Neural cell (in vitro differentiated cells): ENCODE measurements around the gene IRF2BP2. TPM values are rescaled to one million over a fixed set of nuclear protein-coding genes. Genes with fewer than 3 reads are reported as not detected.

Experiments
- H2AFZ ChIP-seq: fragments of 200-600, 300-800 bp; sonication (generic), shearing (Covaris generic); 2 replicates; pipeline ENCODE4 v1.6.0; 2014; ENCODE audit warnings: low read depth, mild to moderate bottlenecking, antibody characterized with exemption, low read length, moderate library complexity
- H3F3A ChIP-seq: fragments of 200-600 bp; shearing (Covaris generic); 2 replicates; pipeline ENCODE4 v1.6.1; 2016; ENCODE audit warnings: mild to moderate bottlenecking, moderate library complexity, mixed read lengths, antibody characterized with exemption, low read length; ENCODE audit not compliant: insufficient read depth, poor library complexity, severe bottlenecking
- H3K27ac ChIP-seq: fragments of 200-600, 300-800 bp; sonication (generic), shearing (Covaris generic); 2 replicates; pipeline ENCODE4 v1.5.1; 2014; ENCODE audit warnings: mild to moderate bottlenecking, low read length, moderate library complexity
- H3K27me3 ChIP-seq: fragments of 300-800, 200-600 bp; sonication (generic), shearing (Covaris generic); 2 replicates; pipeline ENCODE4 v1.6.0; 2014; ENCODE audit warnings: mild to moderate bottlenecking, low read depth, low read length, moderate library complexity; ENCODE audit not compliant: insufficient read depth
- H3K36me3 ChIP-seq: fragments of 300-800, 200-600 bp; sonication (generic), shearing (Covaris generic); 2 replicates; pipeline ENCODE4 v1.5.1; 2014; ENCODE audit warnings: mild to moderate bottlenecking, antibody characterized with exemption, low read length, moderate library complexity; ENCODE audit not compliant: insufficient read depth
- H3K4me2 ChIP-seq: fragments of 300-800, 200-600 bp; sonication (generic), shearing (Covaris generic); 2 replicates; pipeline ENCODE4 v1.6.0; 2014; ENCODE audit warnings: mild to moderate bottlenecking, low read length
- H3K4me3 ChIP-seq: fragments of 300-800, 200-600 bp; sonication (generic), shearing (Covaris generic); 2 replicates; pipeline ENCODE4 v1.5.1; 2014; ENCODE audit warnings: mild to moderate bottlenecking, low read length, moderate library complexity
- H3K79me2 ChIP-seq: fragments of 200-600 bp; shearing (Covaris generic); replicated peaks from 2 replicates; pipeline ENCODE4 v1.6.0; 2014; ENCODE audit warnings: mild to moderate bottlenecking, low read length, moderate library complexity; ENCODE audit not compliant: insufficient read depth
- H3K9ac ChIP-seq: fragments of 300-800, 200-600 bp; sonication (generic), shearing (Covaris generic); 2 replicates; pipeline ENCODE4 v1.6.1; 2016; ENCODE audit warnings: mild to moderate bottlenecking, low read length, mixed read lengths
- H3K9me2 ChIP-seq: fragments of 200-600 bp; shearing (Covaris generic); 2 replicates; pipeline ENCODE4 v1.6.1; 2016; ENCODE audit warnings: mild to moderate bottlenecking, low read length, mixed read lengths; ENCODE audit not compliant: insufficient read depth
- H3K9me3 ChIP-seq: fragments of 200-600, 300-800 bp; sonication (generic), shearing (Covaris generic); 2 replicates; pipeline ENCODE4 v1.6.1; 2016; ENCODE audit warnings: mild to moderate bottlenecking, mixed run types, low read length, moderate library complexity, mixed read lengths
- H4K20me1 ChIP-seq: fragments of 200-600 bp; shearing (Covaris generic); 2 replicates; pipeline ENCODE4 v1.6.1; 2016; ENCODE audit warnings: mild to moderate bottlenecking, mixed run types; ENCODE audit not compliant: insufficient read depth
- CTCF ChIP-seq: fragments of 450-650 bp; IDR thresholded peaks from 2 replicates; pipeline ENCODE4 v1.5.1; 2014; ENCODE audit warnings: antibody characterized with exemption, mild to moderate bottlenecking, moderate library complexity; ENCODE audit not compliant: poor library complexity, severe bottlenecking
- EP300 ChIP-seq: fragments of 450-650 bp; conservative IDR thresholded peaks from 2 replicates; pipeline ENCODE4 v1.6.1; 2014; ENCODE audit warnings: antibody characterized with exemption, mild to moderate bottlenecking, moderate library complexity; ENCODE audit not compliant: poor library complexity, severe bottlenecking
- EZH2 ChIP-seq: fragments of 200-600, 300-800 bp; shearing (Covaris generic), sonication (generic); IDR thresholded peaks from 2 replicates; pipeline ENCODE4 v1.6.1; 2014; ENCODE audit warnings: antibody characterized with exemption, low read length, borderline replicate concordance, mild to moderate bottlenecking; ENCODE audit not compliant: insufficient read depth, poor library complexity, severe bottlenecking
- MXI1 ChIP-seq: fragments of 450-650 bp; conservative IDR thresholded peaks from 2 replicates; pipeline ENCODE4 v1.6.1; 2014; ENCODE audit warnings: antibody characterized with exemption, mild to moderate bottlenecking; ENCODE audit not compliant: poor library complexity, severe bottlenecking
- POLR2AphosphoS5 ChIP-seq: IDR thresholded peaks from 2 replicates; pipeline ENCODE4 v1.6.1; 2012
- RAD21 ChIP-seq: fragments of 450-650 bp; conservative IDR thresholded peaks from 2 replicates; pipeline ENCODE4 v1.6.1; 2014; ENCODE audit warnings: antibody characterized with exemption, mild to moderate bottlenecking, moderate library complexity
- REST ChIP-seq: IDR thresholded peaks from 2 replicates; pipeline ENCODE4 v1.6.1; 2012; ENCODE audit warnings: borderline replicate concordance
- SMC3 ChIP-seq: fragments of 450-650 bp; conservative IDR thresholded peaks from 2 replicates; pipeline ENCODE4 v1.6.1; 2014; ENCODE audit warnings: antibody characterized with exemption, mild to moderate bottlenecking, moderate library complexity; ENCODE audit not compliant: poor library complexity
- TAF1 ChIP-seq: IDR thresholded peaks from 2 replicates; pipeline ENCODE4 v1.6.1; 2012; ENCODE audit warnings: low read depth
- polyA plus RNA-seq: library from polyadenylated mRNA; depleted of rRNA; stranded (reverse); fragments of >200 nt; gene quantifications from 2 replicates; pipeline ENCODE4 v1.2.3, GENCODE V29; 2014

Gene IRF2BP2
- polyA plus RNA-seq, 1 donor from 2014 or later = 56.9 TPM

- no peaks in the 10 kb centered on the region for H3F3A ChIP-seq
- H3K9me3 ChIP-seq = no peaks in the 10 kb centered on the region
- H3K27ac ChIP-seq = no peak overlapping the region
- H3K4me2 ChIP-seq = no peak overlapping the region
- TF ChIP-seq POLR2AphosphoS5 = no peak
- no peak for TF ChIP-seq CTCF
- no peak for TF ChIP-seq EZH2
- no peak for TF ChIP-seq RAD21
- no peak for TF ChIP-seq REST
- no peak for TF ChIP-seq EP300
- no peak for TF ChIP-seq TAF1
- no peak for TF ChIP-seq MXI1
- TF ChIP-seq SMC3 = no peak
- H3K9me2 ChIP-seq = no peaks in the 10 kb centered on the region
- no peaks in the 10 kb centered on the region for H3K79me2 ChIP-seq
- no peak overlapping the region for H2AFZ ChIP-seq
- no peaks in the 10 kb centered on the region for H4K20me1 ChIP-seq
- no peaks in the 10 kb centered on the region for H3K27me3 ChIP-seq
- H3K4me3 ChIP-seq = no peak overlapping the region
- no peaks in the 10 kb centered on the region for H3K36me3 ChIP-seq
- H3K9ac ChIP-seq = no peak overlapping the region
Observed at GRCh38 chr1:234583755-234584419, 26.1 kb downstream of the IRF2BP2 start.

- no peak for TF ChIP-seq EP300
- no peak for TF ChIP-seq TAF1
- no peak for TF ChIP-seq REST
- no peaks in the 10 kb centered on the region for H3K27me3 ChIP-seq
- no peaks in the 10 kb centered on the region for H4K20me1 ChIP-seq
- no peaks in the 10 kb centered on the region for H3F3A ChIP-seq
- H3K4me3 ChIP-seq = no peak overlapping the region
- H3K36me3 ChIP-seq = no peaks in the 10 kb centered on the region
- H3K9me2 ChIP-seq = no peaks in the 10 kb centered on the region
- H3K9ac ChIP-seq = no peak overlapping the region
- H2AFZ ChIP-seq = no peak overlapping the region
- no peak overlapping the region for H3K27ac ChIP-seq
- no peaks in the 10 kb centered on the region for H3K9me3 ChIP-seq
- no peaks in the 10 kb centered on the region for H3K79me2 ChIP-seq
- no peak overlapping the region for H3K4me2 ChIP-seq
Observed at GRCh38 chr1:234582681-234583301, 27.2 kb downstream of the IRF2BP2 start.
